ENCODE results near the gene NUP107. TPM values are rescaled to one million over a fixed set of nuclear protein-coding genes. Genes with fewer than 3 reads are reported as not detected.

Gene NUP107
- total RNA-seq, 1 experiment from 2014 or later, result 89.2 TPM

Other genes starting within 250 kb of the NUP107 start
- 195 and 245 TPM in 2 replicates for gene RAP1B, start 76.1 kb upstream of the NUP107 start, total RNA-seq (2014; rRNA removed; shearing (Covaris generic))
- 3.4 and 9.1 TPM in 2 replicates for gene SLC35E3, start 59.2 kb downstream of the NUP107 start, total RNA-seq (2014; rRNA removed; shearing (Covaris generic))
- 33.5 and 45.2 TPM in 2 replicates for gene MDM2, start 121.2 kb downstream of the NUP107 start, total RNA-seq (2014; rRNA removed; shearing (Covaris generic))
- 20.4 and 26.0 TPM in 2 replicates for gene CPM, start 246.2 kb downstream of the NUP107 start, total RNA-seq (2014; rRNA removed; shearing (Covaris generic))

Data from M059J (cell line).